HG03342 (cell line): ENCODE data around the gene ARL8A.
"Not testable (repeated sequence)": the region's sequence is repeated elsewhere in the genome, so short reads cannot be mapped to it uniquely, and the experiment has no call there.

Experiments
- ATAC-seq: cut with Tn5 transposase; IDR thresholded peaks from one replicate; pipeline ENCODE4 v1.9.1; 2021; ENCODE audit warnings: mild to moderate bottlenecking, moderate library complexity; ENCODE audit not compliant: unreplicated experiment

The ARL8A gene

GRCh38 chr1:202143011-202143767 is 1.3 kb downstream of the ARL8A start:
- ATAC-seq, result peak; percentile 32

DNA sequence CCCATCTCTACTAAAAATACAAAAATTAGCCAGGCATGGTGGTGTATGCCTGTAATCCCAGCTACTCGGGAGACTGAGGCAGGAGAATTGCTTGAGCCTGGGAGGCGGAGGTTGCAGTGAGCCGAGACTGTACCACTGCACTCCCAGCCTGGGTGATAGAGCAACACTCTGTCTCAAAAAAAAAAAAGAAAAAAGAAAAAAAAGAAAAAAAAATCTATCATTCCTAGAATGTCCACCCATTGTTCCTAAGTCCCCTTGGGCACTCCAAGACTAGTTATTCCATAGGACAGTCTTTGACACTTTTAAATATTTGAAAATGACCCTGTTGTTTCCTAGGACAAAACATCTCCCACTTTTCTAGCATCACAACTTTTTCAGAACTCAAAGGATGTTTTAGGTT is 3.1 kb downstream of the ARL8A start:
- ATAC-seq, result not testable (repeated sequence)

DNA sequence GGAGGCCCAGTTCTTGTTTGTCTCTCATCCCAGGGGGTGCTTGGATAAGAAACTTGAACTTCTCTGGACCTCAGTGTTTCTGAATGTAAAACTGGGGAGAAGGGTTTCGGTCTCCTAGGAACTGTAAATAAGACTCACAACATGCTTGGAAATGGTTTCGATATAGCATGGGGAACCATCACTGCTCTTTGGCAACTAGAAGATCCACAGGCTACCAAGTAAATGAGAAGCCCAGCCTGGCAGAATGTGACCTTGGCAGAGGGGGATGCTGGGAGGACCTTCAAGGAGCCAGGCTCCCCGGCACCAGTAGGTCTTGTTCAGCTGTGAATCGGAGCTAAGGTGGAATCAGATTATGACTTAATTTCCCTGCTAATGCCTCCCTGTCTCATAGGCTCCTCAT is 3.7 kb downstream of the ARL8A start:
- no peak for ATAC-seq

- peak; percentile 76 for ATAC-seq
These were observed 9.3 kb downstream of the ARL8A start for GRCh38 chr1:202135221-202135721.

GRCh38 chr1:202134645-202135172 is 9.8 kb downstream of the ARL8A start:
- ATAC-seq, result no peak

DNA sequence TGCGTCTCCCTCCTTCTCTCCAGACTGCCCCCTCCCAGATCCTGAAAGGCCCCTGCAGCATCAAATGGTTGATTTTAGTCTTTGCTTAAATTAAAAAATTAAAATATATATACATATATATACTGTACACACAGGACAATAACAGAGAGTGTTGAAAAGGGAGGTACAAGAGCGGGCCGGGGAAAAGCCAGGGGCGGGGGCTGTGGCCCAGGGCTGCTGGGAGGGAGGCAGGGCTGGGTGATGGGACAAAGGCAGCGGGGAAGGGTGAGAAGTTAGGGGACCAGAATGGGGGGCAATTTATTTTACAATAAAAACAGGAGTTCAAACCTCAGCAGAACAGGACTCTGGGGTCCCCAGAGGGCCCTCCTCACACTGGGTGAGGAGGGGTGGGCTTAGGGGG is 10.5 kb downstream of the ARL8A start:
- no peak for ATAC-seq

- ATAC-seq, result no peak
These were observed 11.0 kb downstream of the ARL8A start for GRCh38 chr1:202133496-202133895.

- no peak for ATAC-seq
These were observed 11.5 kb downstream of the ARL8A start for GRCh38 chr1:202133001-202133400.

- no peak for ATAC-seq
These were observed 12.3 kb downstream of the ARL8A start for GRCh38 chr1:202131956-202132821.

GRCh38 chr1:202130816-202131522 is 13.6 kb downstream of the ARL8A start:
- no peak for ATAC-seq

- ATAC-seq, result no peak
These were observed 14.2 kb downstream of the ARL8A start for GRCh38 chr1:202130297-202130721.

- no peak for ATAC-seq
These were observed 14.9 kb downstream of the ARL8A start for GRCh38 chr1:202129453-202130296.

GRCh38 chr1:202127836-202128622 is 16.5 kb downstream of the ARL8A start:
- no peak for ATAC-seq

GRCh38 chr1:202127061-202127460 is 17.5 kb downstream of the ARL8A start:
- no peak for ATAC-seq

GRCh38 chr1:202126426-202126825 is 18.1 kb downstream of the ARL8A start:
- ATAC-seq, result no peak

- ATAC-seq, result no peak
These were observed 18.9 kb downstream of the ARL8A start for GRCh38 chr1:202125611-202126010.

DNA sequence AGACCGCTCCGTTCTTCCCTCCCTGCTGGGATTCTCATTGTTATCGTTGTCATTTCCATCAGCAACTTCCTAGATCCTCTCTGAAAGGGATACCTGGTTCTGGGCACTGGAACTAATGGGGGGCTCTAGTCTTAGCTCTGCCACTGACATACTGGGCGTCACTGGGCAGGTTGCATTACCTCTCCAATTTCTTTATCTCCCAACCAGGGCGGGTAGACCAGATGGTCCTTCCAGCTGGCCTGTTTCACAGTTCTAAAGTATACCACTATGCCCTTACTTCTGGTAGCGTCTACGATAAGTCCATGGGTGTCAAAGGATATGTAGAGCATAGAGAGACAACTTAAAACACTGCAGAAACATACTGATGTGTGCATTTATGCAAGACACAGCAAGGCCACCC is 20.4 kb downstream of the ARL8A start:
- ATAC-seq, result no peak

GRCh38 chr1:202123336-202123813 is 21.2 kb downstream of the ARL8A start:
- no peak for ATAC-seq
